Measurements from ENCODE around the gene RFPL4A.
"Not testable (repeated sequence)": the region's sequence is repeated elsewhere in the genome, so short reads cannot be mapped to it uniquely, and the experiment has no call there.

GRCh38 chr19:55717879-55718711, 40.8 kb upstream of the RFPL4A start:
- TF ChIP-seq CTCF, POLR2A (IDR thresholded peaks at IDR 0.05): not testable (repeated sequence)
